B cell (primary cell): ENCODE measurements around the gene SGF29.

Source experiments
- CTCF ChIP-seq: fragments of 200-600 bp; IDR thresholded peaks from one replicate; pipeline ENCODE4 v1.8.0; 2022; ENCODE audit warnings: antibody characterized with exemption, mild to moderate bottlenecking
- EZH2 ChIP-seq: IDR thresholded peaks from 2 replicates; pipeline ENCODE4 v1.6.1; 2012; ENCODE audit warnings: borderline replicate concordance, low read depth, mild to moderate bottlenecking, moderate library complexity, low read length; ENCODE audit not compliant: insufficient read depth, poor library complexity, severe bottlenecking

- TF ChIP-seq CTCF (no peak), EZH2 (no peak)
Observed at GRCh38 chr16:28562199-28562598, 8.5 kb downstream of the SGF29 start.
